ENCODE measurements around the gene CACNA1D. TPM values are rescaled to one million over a fixed set of nuclear protein-coding genes. Genes with fewer than 3 reads are reported as not detected.

CACNA1D gene
- total and polyA plus RNA-seq, 2 experiments from 2014 or later = 41.0 to 159 TPM

DNA sequence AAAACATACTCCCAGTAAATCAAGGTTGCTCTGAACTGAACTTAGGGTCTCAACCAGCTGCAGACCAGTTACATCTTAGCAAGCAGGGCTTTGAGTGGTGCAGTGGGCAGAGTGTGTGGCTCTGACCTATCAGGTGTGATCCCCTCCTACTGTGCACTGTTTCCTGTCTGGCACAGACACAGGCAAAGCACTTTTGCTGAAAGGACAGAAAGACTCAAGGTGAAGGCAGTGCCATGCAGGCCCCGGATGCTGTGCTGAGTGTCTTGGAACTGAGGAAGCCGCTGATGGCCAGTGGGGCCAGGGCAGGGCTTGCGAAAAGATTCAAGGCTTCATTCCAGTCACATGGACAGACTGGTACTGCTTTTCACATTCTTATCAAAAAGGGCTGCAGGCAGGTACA is 85.2 kb downstream of the CACNA1D start:
- no peak overlapping the region for H3K4me3 ChIP-seq
- no peaks in the 10 kb centered on the region for H3K27me3 ChIP-seq
- H3K36me3 ChIP-seq = no peaks in the 10 kb centered on the region
- TF ChIP-seq, protein P1, sequence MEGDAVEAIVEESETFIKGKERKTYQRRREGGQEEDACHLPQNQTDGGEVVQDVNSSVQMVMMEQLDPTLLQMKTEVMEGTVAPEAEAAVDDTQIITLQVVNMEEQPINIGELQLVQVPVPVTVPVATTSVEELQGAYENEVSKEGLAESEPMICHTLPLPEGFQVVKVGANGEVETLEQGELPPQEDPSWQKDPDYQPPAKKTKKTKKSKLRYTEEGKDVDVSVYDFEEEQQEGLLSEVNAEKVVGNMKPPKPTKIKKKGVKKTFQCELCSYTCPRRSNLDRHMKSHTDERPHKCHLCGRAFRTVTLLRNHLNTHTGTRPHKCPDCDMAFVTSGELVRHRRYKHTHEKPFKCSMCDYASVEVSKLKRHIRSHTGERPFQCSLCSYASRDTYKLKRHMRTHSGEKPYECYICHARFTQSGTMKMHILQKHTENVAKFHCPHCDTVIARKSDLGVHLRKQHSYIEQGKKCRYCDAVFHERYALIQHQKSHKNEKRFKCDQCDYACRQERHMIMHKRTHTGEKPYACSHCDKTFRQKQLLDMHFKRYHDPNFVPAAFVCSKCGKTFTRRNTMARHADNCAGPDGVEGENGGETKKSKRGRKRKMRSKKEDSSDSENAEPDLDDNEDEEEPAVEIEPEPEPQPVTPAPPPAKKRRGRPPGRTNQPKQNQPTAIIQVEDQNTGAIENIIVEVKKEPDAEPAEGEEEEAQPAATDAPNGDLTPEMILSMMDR (IDR thresholded peaks at IDR 0.05; ENCODE audit: low read depth, low read length) = no peak
- H3K27ac ChIP-seq = no peak overlapping the region
- peaks cover 31% of the 10 kb centered on the region for H3K4me1 ChIP-seq (ENCODE audit: low read depth)
- no peaks in the 10 kb centered on the region for H3K9me3 ChIP-seq (ENCODE audit: low read depth)
- no peak for DNase-seq (ENCODE audit: low read depth in 1 of 2, low spot score in 1 of 2)

DNA sequence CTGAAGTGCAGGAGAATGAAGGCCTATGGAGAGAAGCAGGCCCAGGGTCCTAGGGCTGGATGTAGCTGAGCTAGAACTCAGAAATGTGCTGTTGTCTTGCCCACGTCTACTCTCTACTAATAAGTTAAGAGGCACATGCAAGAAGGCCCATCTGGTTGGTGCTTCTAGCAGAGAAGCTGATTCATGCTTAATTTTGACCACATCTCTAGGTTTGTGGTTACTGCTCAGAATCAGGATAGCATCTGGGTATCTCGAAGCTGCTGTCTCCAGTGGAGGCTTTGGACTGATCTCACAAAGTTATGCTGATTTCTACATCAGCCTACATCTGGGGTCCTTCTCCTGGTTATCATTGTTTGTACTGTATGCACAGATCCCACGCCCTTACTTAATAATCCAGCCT is 87.3 kb downstream of the CACNA1D start:
- DNase-seq (ENCODE audit: low read depth in 1 of 2, low spot score in 1 of 2) = peak in 1 of 2 donors; percentile 10
- H3K9me3 ChIP-seq (ENCODE audit: low read depth) = no peaks in the 10 kb centered on the region
- TF ChIP-seq, protein P1 (IDR thresholded peaks at IDR 0.05; ENCODE audit: low read depth, low read length) = no peak
- no peaks in the 10 kb centered on the region for H3K27me3 ChIP-seq
- no peaks in the 10 kb centered on the region for H3K36me3 ChIP-seq
- peaks cover 23% of the 10 kb centered on the region for H3K4me1 ChIP-seq (ENCODE audit: low read depth)
- H3K4me3 ChIP-seq = no peak overlapping the region
- H3K27ac ChIP-seq = no peak overlapping the region

- Histone ChIP-seq H3K27me3 (no peaks in the 10 kb centered on the region), H3K27ac (no peak overlapping the region), H3K9me3 (ENCODE audit: low read depth) (no peaks in the 10 kb centered on the region), H3K4me1 (ENCODE audit: low read depth) (peaks cover 25% of the 10 kb centered on the region), H3K4me3 (no peak overlapping the region), H3K36me3 (no peaks in the 10 kb centered on the region)
- TF ChIP-seq, protein P1 (IDR thresholded peaks at IDR 0.05; ENCODE audit: low read depth, low read length) = no peak
- DNase-seq (ENCODE audit: low read depth in 1 of 2, low spot score in 1 of 2) = no peak
Observed at GRCh38 chr3:53583161-53583690, 88.8 kb downstream of the CACNA1D start.

- H3K27me3 ChIP-seq = no peaks in the 10 kb centered on the region
- TF ChIP-seq, protein P1 (IDR thresholded peaks at IDR 0.05; ENCODE audit: low read depth, low read length) = no peak
- H3K27ac ChIP-seq = no peak overlapping the region
- peaks cover 23% of the 10 kb centered on the region for H3K4me1 ChIP-seq (ENCODE audit: low read depth)
- no peaks in the 10 kb centered on the region for H3K9me3 ChIP-seq (ENCODE audit: low read depth)
- H3K36me3 ChIP-seq = no peaks in the 10 kb centered on the region
- H3K4me3 ChIP-seq = no peak overlapping the region
- DNase-seq (ENCODE audit: low read depth in 1 of 2, low spot score in 1 of 2) = no peak
Observed at GRCh38 chr3:53585049-53585448, 90.6 kb downstream of the CACNA1D start.

DNA sequence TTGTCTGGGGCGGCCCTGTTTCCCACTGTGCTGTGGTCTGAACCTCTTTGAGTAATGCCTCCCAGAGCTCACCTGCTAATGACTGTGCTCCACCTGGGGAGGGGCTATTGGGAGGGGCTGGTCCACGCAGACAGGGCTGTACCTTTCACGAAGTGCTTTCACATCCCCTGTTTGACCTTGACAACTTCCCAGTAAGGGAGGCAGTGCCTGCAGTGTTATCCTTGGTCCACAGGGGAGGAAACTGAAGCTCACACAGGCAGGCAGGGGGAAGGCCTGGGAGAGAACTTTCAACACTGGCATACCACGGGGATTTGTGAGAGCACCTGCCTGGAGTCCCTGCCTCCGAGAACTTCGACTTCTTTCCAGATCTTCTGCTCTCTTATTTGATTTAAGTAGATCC is 91.2 kb downstream of the CACNA1D start:
- Histone ChIP-seq H3K27me3 (no peaks in the 10 kb centered on the region), H3K9me3 (ENCODE audit: low read depth) (no peaks in the 10 kb centered on the region), H3K27ac (no peak overlapping the region), H3K36me3 (no peaks in the 10 kb centered on the region), H3K4me3 (no peak overlapping the region), H3K4me1 (ENCODE audit: low read depth) (peaks cover 23% of the 10 kb centered on the region)
- DNase-seq (ENCODE audit: low read depth in 1 of 2, low spot score in 1 of 2) = peak in 1 of 2 donors; percentile 36
- TF ChIP-seq, protein P1 (IDR thresholded peaks at IDR 0.05; ENCODE audit: low read depth, low read length) = no peak
